Measurements from ENCODE around the gene NGF.

GRCh38 chr1:115303364-115303763, 34.7 kb downstream of the NGF start:
- TF ChIP-seq, protein P1, sequence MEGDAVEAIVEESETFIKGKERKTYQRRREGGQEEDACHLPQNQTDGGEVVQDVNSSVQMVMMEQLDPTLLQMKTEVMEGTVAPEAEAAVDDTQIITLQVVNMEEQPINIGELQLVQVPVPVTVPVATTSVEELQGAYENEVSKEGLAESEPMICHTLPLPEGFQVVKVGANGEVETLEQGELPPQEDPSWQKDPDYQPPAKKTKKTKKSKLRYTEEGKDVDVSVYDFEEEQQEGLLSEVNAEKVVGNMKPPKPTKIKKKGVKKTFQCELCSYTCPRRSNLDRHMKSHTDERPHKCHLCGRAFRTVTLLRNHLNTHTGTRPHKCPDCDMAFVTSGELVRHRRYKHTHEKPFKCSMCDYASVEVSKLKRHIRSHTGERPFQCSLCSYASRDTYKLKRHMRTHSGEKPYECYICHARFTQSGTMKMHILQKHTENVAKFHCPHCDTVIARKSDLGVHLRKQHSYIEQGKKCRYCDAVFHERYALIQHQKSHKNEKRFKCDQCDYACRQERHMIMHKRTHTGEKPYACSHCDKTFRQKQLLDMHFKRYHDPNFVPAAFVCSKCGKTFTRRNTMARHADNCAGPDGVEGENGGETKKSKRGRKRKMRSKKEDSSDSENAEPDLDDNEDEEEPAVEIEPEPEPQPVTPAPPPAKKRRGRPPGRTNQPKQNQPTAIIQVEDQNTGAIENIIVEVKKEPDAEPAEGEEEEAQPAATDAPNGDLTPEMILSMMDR (IDR thresholded peaks at IDR 0.05) = no peak
- TF ChIP-seq POLR2A (IDR thresholded peaks at IDR 0.05) = no peak

Measured in adrenal gland (tissue), 5 donors.